ENCODE measurements around the gene GPR160. TPM values are rescaled to one million over a fixed set of nuclear protein-coding genes. Genes with fewer than 3 reads are reported as not detected.
A peak's percentile ranks its signal among the peaks of the same experiment; 100 is the strongest.
"Not testable (repeated sequence)": the region's sequence is repeated elsewhere in the genome, so short reads cannot be mapped to it uniquely, and the experiment has no call there.

GPR160 gene
- total RNA-seq, 2 donors from 2014 or later, result 26.4 to 31.9 TPM

DNA sequence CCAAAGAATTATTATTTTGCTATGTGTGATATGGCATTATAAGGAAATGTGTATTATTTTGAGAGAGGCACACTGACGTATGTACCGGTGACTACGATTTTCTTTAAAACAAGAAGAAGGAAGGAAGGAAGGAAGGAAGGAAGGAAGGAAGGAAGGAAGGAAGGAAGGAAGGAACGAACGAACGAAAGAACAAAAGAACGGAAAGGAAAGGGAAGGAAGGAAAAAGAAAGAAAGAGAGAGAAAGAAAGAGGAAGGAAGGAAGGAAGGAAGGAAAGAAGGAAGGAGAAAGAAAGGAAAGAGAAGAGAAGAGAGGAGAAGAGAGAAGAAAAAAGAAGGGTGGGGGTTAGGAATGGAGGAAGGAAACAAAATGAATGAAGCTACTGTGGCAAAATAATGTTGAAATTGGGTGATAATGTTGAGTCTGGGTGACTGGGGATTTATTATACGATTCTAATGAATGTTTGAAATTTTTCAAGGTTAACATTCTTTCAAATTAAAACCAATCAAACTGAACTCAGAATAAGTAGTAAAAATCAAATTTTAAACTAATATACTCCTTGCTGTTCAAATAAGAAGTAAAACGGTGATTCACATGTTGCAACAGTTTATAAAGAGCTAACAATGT is 73.5 kb downstream of the GPR160 start:
- TF ChIP-seq POLR2A (IDR thresholded peaks at IDR 0.05), result no peak
- TF ChIP-seq, protein P1, sequence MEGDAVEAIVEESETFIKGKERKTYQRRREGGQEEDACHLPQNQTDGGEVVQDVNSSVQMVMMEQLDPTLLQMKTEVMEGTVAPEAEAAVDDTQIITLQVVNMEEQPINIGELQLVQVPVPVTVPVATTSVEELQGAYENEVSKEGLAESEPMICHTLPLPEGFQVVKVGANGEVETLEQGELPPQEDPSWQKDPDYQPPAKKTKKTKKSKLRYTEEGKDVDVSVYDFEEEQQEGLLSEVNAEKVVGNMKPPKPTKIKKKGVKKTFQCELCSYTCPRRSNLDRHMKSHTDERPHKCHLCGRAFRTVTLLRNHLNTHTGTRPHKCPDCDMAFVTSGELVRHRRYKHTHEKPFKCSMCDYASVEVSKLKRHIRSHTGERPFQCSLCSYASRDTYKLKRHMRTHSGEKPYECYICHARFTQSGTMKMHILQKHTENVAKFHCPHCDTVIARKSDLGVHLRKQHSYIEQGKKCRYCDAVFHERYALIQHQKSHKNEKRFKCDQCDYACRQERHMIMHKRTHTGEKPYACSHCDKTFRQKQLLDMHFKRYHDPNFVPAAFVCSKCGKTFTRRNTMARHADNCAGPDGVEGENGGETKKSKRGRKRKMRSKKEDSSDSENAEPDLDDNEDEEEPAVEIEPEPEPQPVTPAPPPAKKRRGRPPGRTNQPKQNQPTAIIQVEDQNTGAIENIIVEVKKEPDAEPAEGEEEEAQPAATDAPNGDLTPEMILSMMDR (IDR thresholded peaks at IDR 0.05), result no peak
- H3K4me1 ChIP-seq, result no peaks in the 10 kb centered on the region
- H3K36me3 ChIP-seq (replicated peaks in 1 of 2; ENCODE audit: insufficient read depth in 1 of 2, low read depth in 2 of 2), result peaks cover 0 to 14% of the 10 kb centered on the region in 2 donors
- H3K27me3 ChIP-seq, result no peaks in the 10 kb centered on the region
- 70 to 86% methylated on average over 9 of the region's 9 CpGs for WGBS, 2 donors
- ATAC-seq (no peak), DNase-seq (no peak)
- H3K9me3 ChIP-seq, result no peaks in the 10 kb centered on the region
- no peak overlapping the region for H3K4me3 ChIP-seq
- no peak overlapping the region for H3K27ac ChIP-seq
- intact Hi-C loops (cut with DNase I), result no loop called here

DNA sequence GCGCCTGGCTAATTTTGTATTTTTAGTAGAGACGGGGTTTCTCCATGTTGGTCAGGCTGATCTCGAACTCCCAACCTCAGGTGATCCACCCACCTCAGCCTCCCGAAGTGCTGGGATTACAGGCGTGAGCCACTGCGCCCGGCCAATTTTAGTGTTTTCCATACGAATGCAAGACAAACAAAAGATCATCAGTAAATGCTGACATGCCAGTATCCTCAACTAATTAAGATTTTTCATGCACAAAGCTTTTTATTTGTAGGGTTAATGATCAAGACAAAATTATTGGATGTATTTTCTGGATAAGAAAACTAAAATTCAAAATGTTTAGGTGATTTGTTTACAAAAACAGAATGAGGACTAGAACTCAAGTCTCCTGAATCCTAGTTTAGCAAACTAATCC is 76.4 kb downstream of the GPR160 start:
- intact Hi-C loops (cut with DNase I), result not testable (repeated sequence)

DNA sequence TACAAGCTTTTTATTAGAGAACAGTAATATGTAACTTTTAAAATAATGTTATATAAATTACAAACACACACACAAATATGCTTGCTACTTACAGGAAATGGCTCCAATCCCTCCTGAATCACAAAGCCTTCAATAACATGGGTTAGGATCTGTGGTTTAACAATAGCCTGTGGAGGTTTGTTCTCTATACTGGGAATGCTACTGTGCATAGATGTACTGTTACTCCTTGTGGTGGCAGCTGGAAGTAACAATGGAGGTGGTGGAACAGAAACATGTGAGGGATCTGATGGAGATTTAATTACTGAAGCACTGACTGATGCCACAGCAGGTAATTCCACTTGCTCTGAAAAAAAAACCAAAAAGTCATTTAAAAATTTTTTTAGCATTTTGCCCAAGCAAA is 79.3 kb downstream of the GPR160 start:
- DNase-seq (no peak), ATAC-seq (no peak)
- peaks cover 0 to 22% of the 10 kb centered on the region in 2 donors for H3K36me3 ChIP-seq (replicated peaks in 1 of 2; ENCODE audit: insufficient read depth in 1 of 2, low read depth in 2 of 2)
- no peak for TF ChIP-seq POLR2A (IDR thresholded peaks at IDR 0.05)
- TF ChIP-seq, protein P1 (IDR thresholded peaks at IDR 0.05), result peak in 1 of 7 experiments; percentile 17
- no peaks in the 10 kb centered on the region for H3K9me3 ChIP-seq
- H3K27ac ChIP-seq, result no peak overlapping the region
- intact Hi-C loops (cut with DNase I), result no loop called here
- no peaks in the 10 kb centered on the region for H3K27me3 ChIP-seq
- H3K4me3 ChIP-seq, result no peak overlapping the region
- no peaks in the 10 kb centered on the region for H3K4me1 ChIP-seq

More for the DNA sequence above, 76.4 kb downstream of the GPR160 start:
- peaks cover 0 to 20% of the 10 kb centered on the region in 2 donors for H3K36me3 ChIP-seq (replicated peaks in 1 of 2; ENCODE audit: insufficient read depth in 1 of 2, low read depth in 2 of 2)
- H3K9me3 ChIP-seq, ATAC-seq, DNase-seq, H3K27me3 ChIP-seq, H3K4me1 ChIP-seq, H3K4me3 ChIP-seq, H3K27ac ChIP-seq: not testable (repeated sequence)
- WGBS, 2 donors, result 82 to 90% methylated on average over 8 of the region's 8 CpGs

DNA sequence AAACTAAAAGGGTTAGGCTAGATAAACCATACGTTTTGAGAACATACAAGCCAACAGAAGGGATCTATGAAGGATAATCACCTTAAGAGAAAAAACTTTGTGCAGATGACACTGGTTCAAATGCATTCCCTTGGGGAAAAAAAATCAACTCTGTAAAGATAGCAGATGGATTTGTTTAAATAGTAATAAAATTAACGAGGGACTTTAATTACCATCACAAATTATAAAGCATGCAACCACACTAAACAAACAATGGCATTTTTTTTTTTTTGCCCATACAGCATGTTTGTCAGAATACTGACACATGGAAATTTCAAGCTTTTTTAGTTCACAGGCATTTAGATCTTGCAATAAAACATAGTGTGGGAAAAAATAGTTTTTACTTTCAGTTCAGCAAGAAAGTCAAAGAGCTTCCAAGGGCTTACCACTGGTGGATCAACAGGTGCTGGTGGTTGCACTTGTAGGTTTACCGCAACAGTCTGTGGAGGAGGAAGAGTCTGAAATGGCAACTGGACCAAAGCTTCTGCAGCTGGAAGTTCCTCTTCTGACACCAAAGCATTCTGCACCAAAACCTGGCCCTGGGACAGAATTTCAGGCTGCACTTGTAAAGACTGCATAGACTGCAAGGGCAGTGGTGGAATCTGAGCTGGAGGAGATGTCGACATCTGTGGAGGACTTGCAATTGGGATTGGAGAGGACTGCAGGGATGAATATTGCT is 90.6 kb downstream of the GPR160 start:
- Histone ChIP-seq H3K4me1 (no peaks in the 10 kb centered on the region), H3K27ac (no peak overlapping the region), H3K36me3 (replicated peaks in 1 of 2; ENCODE audit: insufficient read depth in 1 of 2, low read depth in 2 of 2) (peaks cover 10 to 11% of the 10 kb centered on the region in 2 donors), H3K9me3 (no peaks in the 10 kb centered on the region), H3K4me3 (no peak overlapping the region), H3K27me3 (no peaks in the 10 kb centered on the region)
- 68 to 82% methylated on average over 4 of the region's 4 CpGs for WGBS, 2 donors
- no peak for ATAC-seq
- no peak for DNase-seq
- TF ChIP-seq POLR2A (IDR thresholded peaks at IDR 0.05), result no peak
- TF ChIP-seq, protein P1 (IDR thresholded peaks at IDR 0.05), result no peak
- intact Hi-C loops (cut with DNase I), result no loop called here

DNA sequence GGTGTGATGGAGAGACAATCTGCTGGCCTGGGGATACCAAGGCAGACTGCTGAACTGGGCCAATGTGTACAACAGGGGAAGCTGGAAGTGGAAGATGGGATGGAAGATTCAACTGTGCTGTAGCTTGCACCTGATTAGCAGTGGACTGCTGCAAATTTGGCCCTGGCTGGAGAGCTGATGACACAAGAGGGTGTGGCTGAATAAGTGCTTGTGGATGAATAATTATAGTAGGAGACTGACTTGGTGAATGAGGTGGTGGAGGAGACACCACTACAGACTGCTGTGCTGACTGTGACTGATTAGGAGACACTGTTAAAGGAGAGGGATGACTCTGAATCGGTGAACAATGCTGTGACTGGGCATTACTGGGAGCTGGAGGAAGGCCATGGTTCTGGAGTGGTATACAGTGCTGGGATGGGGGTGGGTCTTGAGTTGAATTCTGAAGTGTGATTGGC is 91.2 kb downstream of the GPR160 start:
- intact Hi-C loops (cut with DNase I), result no loop called here
- Histone ChIP-seq H3K4me1 (no peaks in the 10 kb centered on the region), H3K4me3 (no peak overlapping the region), H3K36me3 (replicated peaks in 1 of 2; ENCODE audit: insufficient read depth in 1 of 2, low read depth in 2 of 2) (peaks cover 10 to 12% of the 10 kb centered on the region in 2 donors), H3K9me3 (no peaks in the 10 kb centered on the region), H3K27me3 (no peaks in the 10 kb centered on the region), H3K27ac (no peak overlapping the region)
- 91 to 93% methylated on average over 1 of the region's 1 CpG for WGBS, 2 donors
- no peak for ATAC-seq
- TF ChIP-seq, protein P1 (IDR thresholded peaks at IDR 0.05), result no peak
- TF ChIP-seq POLR2A (IDR thresholded peaks at IDR 0.05), result no peak
- no peak for DNase-seq

All from body of pancreas (tissue), 4 donors.